Measurements from ENCODE around the gene POLE4.
A peak's percentile ranks its signal among the peaks of the same experiment; 100 is the strongest.

Gene POLE4

DNA sequence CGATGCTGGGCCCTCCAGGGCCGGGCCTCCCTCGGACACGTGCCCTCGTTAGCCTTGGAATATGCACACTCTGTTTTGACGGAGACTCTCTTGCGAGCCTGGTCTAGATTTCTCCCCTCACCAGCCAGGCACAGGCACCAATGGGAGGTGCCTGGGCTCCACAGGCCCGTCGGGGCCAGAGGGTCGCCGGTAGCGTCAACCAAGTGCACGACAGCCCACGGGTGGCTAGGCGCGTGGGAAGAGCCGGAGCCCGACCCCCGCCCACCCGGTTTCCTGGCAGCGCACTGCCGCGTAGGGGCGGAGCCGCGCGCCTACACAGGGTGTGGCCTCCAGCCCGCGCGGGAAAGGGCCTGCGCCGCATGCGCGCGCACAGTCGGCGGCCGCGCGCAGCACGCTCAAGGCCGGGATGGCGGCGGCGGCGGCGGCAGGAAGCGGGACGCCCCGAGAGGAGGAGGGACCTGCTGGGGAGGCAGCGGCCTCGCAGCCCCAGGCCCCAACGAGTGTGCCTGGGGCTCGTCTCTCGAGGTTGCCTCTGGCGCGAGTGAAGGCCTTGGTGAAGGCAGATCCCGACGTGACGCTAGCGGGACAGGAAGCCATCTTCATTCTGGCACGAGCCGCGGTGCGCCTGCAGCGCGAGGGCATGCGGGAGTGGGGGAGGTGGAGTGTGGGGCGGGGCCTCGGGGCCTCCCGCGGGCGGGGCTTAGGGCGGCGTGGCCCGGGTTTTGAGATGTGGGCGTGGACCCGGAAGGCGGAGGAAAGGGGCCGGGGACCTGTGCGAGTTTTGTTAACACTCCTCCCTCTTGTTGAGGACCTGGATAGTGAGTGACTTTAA lies at the start of gene POLE4:
Gene POLE4 (plus strand): TSS at position 370 of the 832 bp plus-strand sequence. CDS start 37 bp downstream, at position 407.
- Mint-ChIP-seq H3K36me3 (ENCODE audit: low read depth) (peaks cover 37% of the 10 kb centered on the region), H3K9me3 (no peaks in the 10 kb centered on the region)

GRCh38 chr2:74908748-74909444 lies 49.5 kb upstream of the POLE4 start:
- no peak overlapping the region for H3K27ac Mint-ChIP-seq
- H3K4me3 Mint-ChIP-seq: no peak overlapping the region
- H3K9me3 Mint-ChIP-seq: no peaks in the 10 kb centered on the region
- no peaks in the 10 kb centered on the region for H3K4me1 Mint-ChIP-seq (ENCODE audit: low read depth)
- peaks cover 49% of the 10 kb centered on the region for H3K27me3 Mint-ChIP-seq
- H3K36me3 Mint-ChIP-seq (ENCODE audit: low read depth): peaks cover 5% of the 10 kb centered on the region

More for the DNA sequence above, at the start of gene POLE4:
- peak within 1 kb of the TSS; percentile 82 for H3K4me3 Mint-ChIP-seq
- H3K27ac Mint-ChIP-seq: peak within 1 kb of the TSS; percentile 85
- H3K4me1 Mint-ChIP-seq (ENCODE audit: low read depth): peaks cover 42% of the 10 kb centered on the region
- no peaks in the 10 kb centered on the region for H3K27me3 Mint-ChIP-seq

GRCh38 chr2:74910245-74910644 lies 48.2 kb upstream of the POLE4 start:
- peaks cover 55% of the 10 kb centered on the region for H3K27me3 Mint-ChIP-seq
- no peaks in the 10 kb centered on the region for H3K9me3 Mint-ChIP-seq
- H3K27ac Mint-ChIP-seq: no peak overlapping the region
- H3K36me3 Mint-ChIP-seq (ENCODE audit: low read depth): peaks cover 5% of the 10 kb centered on the region
- peaks cover under 1% of the 10 kb centered on the region for H3K4me1 Mint-ChIP-seq (ENCODE audit: low read depth)
- H3K4me3 Mint-ChIP-seq: no peak overlapping the region

DNA sequence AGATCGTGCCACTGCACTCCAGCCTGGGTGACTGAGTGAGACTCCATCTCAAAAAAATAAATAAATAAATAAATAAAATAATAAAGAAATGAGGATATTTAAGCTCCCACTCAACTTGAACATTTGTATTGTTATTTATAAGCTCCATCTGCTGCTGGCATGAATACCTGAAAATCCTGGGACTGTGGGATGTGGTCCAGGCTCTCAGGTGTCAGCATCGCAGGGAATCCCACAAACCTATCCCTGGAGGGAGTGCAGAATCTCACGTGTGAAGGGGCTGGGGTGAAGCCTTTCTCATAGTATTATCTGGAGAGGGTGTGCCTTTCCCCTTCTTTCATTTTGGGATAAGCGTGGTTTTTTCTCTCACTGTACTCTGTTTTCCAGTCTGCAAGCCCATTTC lies 47.4 kb upstream of the POLE4 start:
- Mint-ChIP-seq H3K27ac (no peak overlapping the region), H3K27me3 (peaks cover 56% of the 10 kb centered on the region), H3K4me1 (ENCODE audit: low read depth) (peaks cover 8% of the 10 kb centered on the region), H3K36me3 (ENCODE audit: low read depth) (peaks cover 5% of the 10 kb centered on the region), H3K9me3 (no peaks in the 10 kb centered on the region), H3K4me3 (no peak overlapping the region)

GRCh38 chr2:74915743-74916142 lies 42.7 kb upstream of the POLE4 start:
- H3K9me3 Mint-ChIP-seq: no peaks in the 10 kb centered on the region
- peaks cover 39% of the 10 kb centered on the region for H3K27me3 Mint-ChIP-seq
- peaks cover 12% of the 10 kb centered on the region for H3K4me1 Mint-ChIP-seq (ENCODE audit: low read depth)
- no peaks in the 10 kb centered on the region for H3K36me3 Mint-ChIP-seq (ENCODE audit: low read depth)
- H3K27ac Mint-ChIP-seq: no peak overlapping the region
- no peak overlapping the region for H3K4me3 Mint-ChIP-seq

DNA sequence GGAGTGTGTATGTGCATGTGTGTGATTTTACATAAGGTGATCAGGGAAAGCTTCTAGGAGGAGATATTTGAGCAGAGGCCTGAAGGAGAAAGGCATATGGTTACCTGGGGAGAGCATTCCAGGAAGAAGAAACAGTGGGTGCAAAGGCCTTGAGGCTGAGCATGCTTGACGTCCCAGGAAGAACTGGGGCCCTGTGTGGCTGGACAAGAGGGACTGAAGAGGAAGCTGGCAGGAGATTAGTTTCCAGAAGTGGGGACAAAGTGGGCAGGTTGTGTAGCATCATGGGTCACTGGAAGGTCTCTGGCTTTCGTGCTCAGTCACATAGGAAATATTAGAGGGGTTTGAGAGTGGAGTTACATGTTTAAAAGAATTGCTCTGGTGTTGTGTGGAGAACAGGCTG lies 42.0 kb upstream of the POLE4 start:
- Mint-ChIP-seq H3K9me3 (no peaks in the 10 kb centered on the region), H3K36me3 (ENCODE audit: low read depth) (no peaks in the 10 kb centered on the region), H3K27ac (no peak overlapping the region), H3K4me3 (no peak overlapping the region), H3K4me1 (ENCODE audit: low read depth) (peaks cover 12% of the 10 kb centered on the region), H3K27me3 (peaks cover 35% of the 10 kb centered on the region)

DNA sequence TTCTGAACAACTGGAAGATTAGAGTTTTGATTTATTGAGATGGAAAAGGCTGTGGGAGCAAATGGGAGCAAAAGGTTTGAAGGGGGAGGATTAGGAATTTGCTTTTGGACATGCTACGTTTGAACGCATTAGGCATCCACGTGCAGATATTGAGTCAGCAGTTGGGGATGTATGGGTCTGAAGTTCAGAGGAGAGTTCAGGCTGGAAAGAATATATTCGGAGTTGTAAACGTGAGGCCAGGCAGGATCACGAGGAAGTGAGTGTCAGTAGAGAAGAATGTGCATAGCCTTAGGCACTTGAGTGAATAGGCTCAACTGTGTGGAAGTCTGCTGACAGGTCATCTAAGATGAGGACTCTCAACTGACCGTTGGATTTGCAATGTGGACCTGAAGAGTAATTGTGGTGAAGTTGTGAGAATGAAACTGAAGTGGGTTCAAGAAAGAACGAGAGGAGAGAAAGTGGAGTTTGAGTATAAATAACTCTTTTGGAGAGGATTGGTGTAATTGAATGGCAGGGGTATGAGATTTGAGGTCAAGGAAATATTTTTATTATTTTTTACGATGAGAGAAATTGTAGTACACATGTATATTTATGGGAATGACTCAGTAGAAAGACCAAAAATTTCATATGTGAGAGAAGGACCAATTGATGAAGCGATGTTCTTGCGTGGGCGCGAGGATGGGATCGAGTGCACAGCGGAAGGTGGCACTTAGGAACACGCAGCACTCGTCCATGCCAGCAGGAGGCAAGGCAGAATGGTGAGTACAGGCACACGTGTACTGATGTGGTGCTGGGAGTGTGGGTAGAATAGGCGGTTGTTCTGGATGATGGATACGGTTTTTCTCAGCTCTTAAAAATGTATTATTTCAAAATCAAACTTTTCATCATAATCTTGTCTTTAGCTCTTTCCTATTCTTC lies 40.5 kb upstream of the POLE4 start:
- Mint-ChIP-seq H3K27ac (no peak overlapping the region), H3K27me3 (peaks cover 23% of the 10 kb centered on the region), H3K4me3 (no peak overlapping the region)

GRCh38 chr2:74919827-74920226 lies 38.6 kb upstream of the POLE4 start:
- no peaks in the 10 kb centered on the region for H3K9me3 Mint-ChIP-seq
- H3K27me3 Mint-ChIP-seq: peaks cover 18% of the 10 kb centered on the region
- H3K27ac Mint-ChIP-seq: no peak overlapping the region
- peaks cover 12% of the 10 kb centered on the region for H3K4me1 Mint-ChIP-seq (ENCODE audit: low read depth)
- no peak overlapping the region for H3K4me3 Mint-ChIP-seq
- no peaks in the 10 kb centered on the region for H3K36me3 Mint-ChIP-seq (ENCODE audit: low read depth)

More for the DNA sequence above, 40.5 kb upstream of the POLE4 start:
- peaks cover 12% of the 10 kb centered on the region for H3K4me1 Mint-ChIP-seq (ENCODE audit: low read depth)
- H3K36me3 Mint-ChIP-seq (ENCODE audit: low read depth): no peaks in the 10 kb centered on the region
- no peaks in the 10 kb centered on the region for H3K9me3 Mint-ChIP-seq

GRCh38 chr2:74921236-74921736 lies 37.2 kb upstream of the POLE4 start:
- Mint-ChIP-seq H3K36me3 (ENCODE audit: low read depth) (no peaks in the 10 kb centered on the region), H3K27ac (no peak overlapping the region), H3K4me1 (ENCODE audit: low read depth) (peaks cover 2% of the 10 kb centered on the region), H3K9me3 (no peaks in the 10 kb centered on the region), H3K27me3 (peaks cover 12% of the 10 kb centered on the region), H3K4me3 (no peak overlapping the region)

- no peak overlapping the region for H3K27ac Mint-ChIP-seq
- peaks cover 5% of the 10 kb centered on the region for H3K27me3 Mint-ChIP-seq
- H3K36me3 Mint-ChIP-seq (ENCODE audit: low read depth): no peaks in the 10 kb centered on the region
- H3K9me3 Mint-ChIP-seq: no peaks in the 10 kb centered on the region
- H3K4me1 Mint-ChIP-seq (ENCODE audit: low read depth): no peaks in the 10 kb centered on the region
- H3K4me3 Mint-ChIP-seq: no peak overlapping the region
These were observed 35.7 kb upstream of the POLE4 start for GRCh38 chr2:74922592-74923227.

DNA sequence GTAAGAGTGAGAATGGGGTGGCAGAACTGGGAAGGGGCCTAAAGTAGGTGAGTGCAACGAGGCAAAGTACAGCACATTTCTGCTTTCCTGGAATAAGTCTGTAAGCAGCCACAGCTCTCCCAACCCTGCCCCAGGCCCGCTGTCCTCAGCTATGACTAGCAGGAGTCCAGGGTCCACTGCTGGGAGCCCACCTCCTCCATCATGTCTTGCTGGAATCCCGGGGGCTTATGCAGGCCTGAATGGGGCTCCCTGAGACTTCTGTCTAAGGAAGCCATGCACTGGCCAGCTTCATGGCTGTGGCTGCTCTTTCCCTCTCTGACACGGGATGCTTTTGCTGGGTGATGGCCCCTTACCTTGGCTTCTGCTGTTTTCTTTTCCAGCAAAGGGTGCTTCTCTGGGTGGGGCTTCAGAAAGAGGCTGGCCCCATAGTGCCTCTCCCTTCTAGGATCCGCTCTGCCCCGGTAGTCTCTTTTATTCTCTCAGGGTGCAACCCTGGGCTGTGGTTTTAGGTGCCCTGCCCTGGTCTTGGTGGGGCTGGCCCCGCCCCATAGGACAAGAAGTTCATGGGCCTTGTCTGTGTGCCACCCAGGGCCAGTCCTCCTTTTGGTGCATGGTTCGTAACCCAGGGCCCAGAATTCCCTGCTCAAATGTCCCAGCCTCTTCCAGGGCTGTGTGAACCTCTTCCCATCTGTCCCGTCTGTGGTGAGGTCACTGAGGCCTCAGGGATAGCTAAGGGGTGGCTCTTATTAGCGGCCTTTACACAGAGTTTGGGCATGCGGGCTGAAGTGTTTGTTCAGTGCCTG lies 33.8 kb upstream of the POLE4 start:
- Mint-ChIP-seq H3K27me3 (peaks cover 11% of the 10 kb centered on the region), H3K9me3 (no peaks in the 10 kb centered on the region), H3K4me1 (ENCODE audit: low read depth) (no peaks in the 10 kb centered on the region), H3K36me3 (ENCODE audit: low read depth) (no peaks in the 10 kb centered on the region), H3K4me3 (no peak overlapping the region), H3K27ac (no peak overlapping the region)

DNA sequence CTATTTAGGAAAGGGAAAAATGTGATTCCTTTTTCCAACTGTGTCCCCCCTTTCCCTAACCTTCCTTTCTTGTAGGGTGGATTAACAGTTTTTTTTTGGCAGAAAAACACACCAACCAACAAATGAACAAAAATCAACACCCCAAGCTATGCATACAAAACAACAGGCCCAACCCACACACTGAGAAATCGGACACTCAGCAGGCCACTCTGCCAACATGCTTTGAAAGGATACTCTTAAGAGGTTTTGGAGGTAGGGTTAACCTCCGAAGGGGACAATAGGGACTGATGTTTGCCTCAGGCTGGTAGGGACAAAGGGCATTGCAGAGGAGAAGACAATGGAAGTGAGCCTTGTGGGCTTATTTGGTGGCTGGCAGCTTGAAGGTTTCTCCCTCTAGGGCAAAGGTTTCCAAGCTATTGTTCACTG lies 33.1 kb upstream of the POLE4 start:
- Mint-ChIP-seq H3K4me3 (no peak overlapping the region), H3K27me3 (peaks cover 11% of the 10 kb centered on the region), H3K27ac (no peak overlapping the region), H3K36me3 (ENCODE audit: low read depth) (no peaks in the 10 kb centered on the region), H3K9me3 (no peaks in the 10 kb centered on the region), H3K4me1 (ENCODE audit: low read depth) (no peaks in the 10 kb centered on the region)

DNA sequence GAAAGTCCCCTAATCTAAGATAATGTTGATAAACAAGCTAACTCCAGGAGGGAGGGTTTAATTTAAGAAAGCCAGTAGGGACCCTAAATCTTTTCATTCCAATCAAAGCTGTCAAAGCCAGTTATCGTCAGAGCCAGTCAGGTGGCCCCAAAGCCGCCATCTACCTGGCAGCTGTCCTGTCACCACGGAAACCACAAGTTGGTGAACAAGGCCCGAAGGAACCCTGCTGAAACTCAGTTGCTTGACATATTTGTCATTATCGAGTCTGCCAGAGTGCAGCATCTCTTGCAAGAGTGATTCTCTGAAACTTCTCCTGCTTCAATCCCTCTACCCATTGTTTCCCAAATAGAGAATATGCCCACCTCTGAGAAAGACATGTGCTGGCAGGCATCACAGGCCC lies 30.8 kb upstream of the POLE4 start:
- no peak overlapping the region for H3K4me3 Mint-ChIP-seq
- no peaks in the 10 kb centered on the region for H3K36me3 Mint-ChIP-seq (ENCODE audit: low read depth)
- H3K27ac Mint-ChIP-seq: no peak overlapping the region
- no peaks in the 10 kb centered on the region for H3K9me3 Mint-ChIP-seq
- H3K27me3 Mint-ChIP-seq: peaks cover 15% of the 10 kb centered on the region
- H3K4me1 Mint-ChIP-seq (ENCODE audit: low read depth): no peaks in the 10 kb centered on the region
